Activated T-cell treated with anti-CD3 and anti-CD28 coated beads, Interleukin-2, amount 50 U/mL, for 4 hours (primary cell): ENCODE data around the gene TH. TPM values are rescaled to one million over a fixed set of nuclear protein-coding genes. Genes with fewer than 3 reads are reported as not detected.

Experiments used
- ATAC-seq, 2 donors: fragments of 200-7000 bp; cut with Tn5 transposase; one replicate each; pipeline ENCODE4 v1.10.0; 2021
- DNase-seq: peaks from one replicate; pipeline ENCODE4 v3.0.0-alpha.2; 2020
- H3K27me3 Mint-ChIP-seq: one replicate; pipeline ENCODE4 v1.8.0; 2021; ENCODE audit warnings: low read depth, mixed read lengths
- H3K36me3 Mint-ChIP-seq: one replicate; pipeline ENCODE4 v1.8.0; 2022; ENCODE audit warnings: mixed read lengths; ENCODE audit not compliant: insufficient read depth
- H3K4me1 Mint-ChIP-seq: one replicate; pipeline ENCODE4 v1.8.0; 2021; ENCODE audit warnings: low read depth, mixed read lengths
- H3K4me3 Mint-ChIP-seq: one replicate; pipeline ENCODE4 v1.8.0; 2021; ENCODE audit warnings: mild to moderate bottlenecking, moderate library complexity, mixed read lengths
- H3K9me3 Mint-ChIP-seq: one replicate; pipeline ENCODE4 v1.8.0; 2021; ENCODE audit warnings: mixed read lengths
- total RNA-seq, 3 donors: library from RNA; stranded (reverse); gene quantifications; one replicate each; pipeline ENCODE4 v1.2.1, GENCODE V29; 2021

TH gene
- total RNA-seq, 3 donors from 2014 or later = not detected

- Mint-ChIP-seq H3K9me3 (no peaks in the 10 kb centered on the region), H3K4me1 (peaks cover 4% of the 10 kb centered on the region), H3K27me3 (peaks cover 61% of the 10 kb centered on the region), H3K36me3 (no peaks in the 10 kb centered on the region), H3K4me3 (no peak overlapping the region)
- ATAC-seq = no peak
- no peak for DNase-seq
These were observed 35.9 kb downstream of the TH start for GRCh38 chr11:2135648-2136201.

DNA sequence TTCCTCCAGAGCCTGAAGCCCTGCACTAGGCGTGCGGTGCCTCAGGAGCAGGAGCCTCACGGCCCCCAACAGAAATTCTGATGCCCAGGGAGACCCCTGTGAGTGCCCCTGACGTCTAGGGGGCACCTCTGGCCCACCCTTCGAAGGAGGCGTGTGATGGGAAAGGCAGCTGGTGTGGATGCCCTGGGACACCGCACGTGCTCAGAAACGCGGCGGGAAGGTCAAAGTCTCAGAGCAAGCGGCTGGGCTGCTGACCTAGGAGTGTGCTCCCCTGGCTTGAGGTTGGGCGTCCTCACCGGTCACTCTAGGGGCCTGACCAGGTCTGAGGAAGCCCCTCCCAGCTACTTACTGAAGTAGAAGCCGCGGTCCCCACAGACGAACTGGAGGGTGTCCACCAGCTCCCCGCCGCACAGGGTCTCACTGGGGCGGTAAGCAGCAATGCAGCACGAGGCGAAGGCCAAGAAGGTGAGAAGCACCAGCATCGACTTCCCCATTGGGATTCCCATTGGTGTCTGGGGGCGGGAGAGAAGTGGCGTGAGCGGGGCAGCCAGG, 36.5 kb downstream of the TH start:
- H3K9me3 Mint-ChIP-seq = no peaks in the 10 kb centered on the region
- no peaks in the 10 kb centered on the region for H3K36me3 Mint-ChIP-seq
- H3K4me1 Mint-ChIP-seq = peaks cover 4% of the 10 kb centered on the region
- ATAC-seq = no peak
- no peak for DNase-seq
- peaks cover 61% of the 10 kb centered on the region for H3K27me3 Mint-ChIP-seq
- no peak overlapping the region for H3K4me3 Mint-ChIP-seq

DNA sequence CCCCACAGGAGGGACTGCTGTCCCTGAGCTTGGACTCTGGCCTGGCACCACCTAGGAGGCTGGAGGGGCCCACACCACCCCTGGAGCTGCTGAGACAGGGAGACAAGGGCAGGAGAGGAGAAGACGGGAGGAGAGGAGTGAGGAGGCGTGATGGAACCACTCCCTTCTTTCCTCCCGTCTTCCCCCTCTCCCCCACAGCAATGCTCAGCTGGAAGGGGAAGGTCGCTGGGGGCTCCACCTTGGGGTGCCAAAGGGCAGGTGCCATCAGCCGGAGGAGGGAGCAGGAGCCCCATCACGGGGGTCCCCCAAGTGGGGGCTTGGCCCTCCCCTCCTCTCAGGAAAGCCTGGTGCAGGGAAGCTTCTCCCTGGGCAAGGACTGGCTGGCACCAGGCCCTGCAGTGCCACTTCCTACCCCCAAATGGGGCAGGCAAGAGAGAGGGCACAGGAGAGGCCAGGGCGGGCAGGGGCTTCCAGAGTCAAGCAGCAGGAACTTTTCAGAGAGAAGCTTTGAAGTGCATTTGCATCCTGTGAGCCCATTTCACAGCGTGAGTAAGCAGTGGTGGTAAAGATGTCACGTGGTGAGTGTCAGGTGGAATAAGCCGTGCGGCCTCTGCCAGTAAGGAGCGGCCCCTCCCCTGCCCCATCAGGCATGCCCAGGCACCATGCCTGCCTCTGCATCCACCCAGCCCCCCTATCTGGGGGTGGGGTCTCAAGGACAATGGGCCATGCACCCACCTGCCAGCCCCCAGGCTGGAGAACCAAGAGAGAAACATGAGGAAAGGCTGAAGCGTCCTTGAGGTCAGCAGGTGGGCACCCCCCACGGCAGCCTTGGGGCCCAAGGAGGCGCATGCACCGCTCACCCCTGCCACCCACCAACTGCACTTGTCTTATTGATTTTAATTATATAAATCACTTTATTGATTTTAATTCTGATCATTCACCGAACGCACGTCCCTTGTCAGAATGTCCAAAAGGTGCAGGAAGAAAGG, 37.3 kb downstream of the TH start:
- DNase-seq (no peak), ATAC-seq (no peak)
- no peak overlapping the region for H3K4me3 Mint-ChIP-seq
- no peaks in the 10 kb centered on the region for H3K9me3 Mint-ChIP-seq
- H3K27me3 Mint-ChIP-seq = peaks cover 59% of the 10 kb centered on the region
- H3K36me3 Mint-ChIP-seq = no peaks in the 10 kb centered on the region
- peaks cover 2% of the 10 kb centered on the region for H3K4me1 Mint-ChIP-seq

DNA sequence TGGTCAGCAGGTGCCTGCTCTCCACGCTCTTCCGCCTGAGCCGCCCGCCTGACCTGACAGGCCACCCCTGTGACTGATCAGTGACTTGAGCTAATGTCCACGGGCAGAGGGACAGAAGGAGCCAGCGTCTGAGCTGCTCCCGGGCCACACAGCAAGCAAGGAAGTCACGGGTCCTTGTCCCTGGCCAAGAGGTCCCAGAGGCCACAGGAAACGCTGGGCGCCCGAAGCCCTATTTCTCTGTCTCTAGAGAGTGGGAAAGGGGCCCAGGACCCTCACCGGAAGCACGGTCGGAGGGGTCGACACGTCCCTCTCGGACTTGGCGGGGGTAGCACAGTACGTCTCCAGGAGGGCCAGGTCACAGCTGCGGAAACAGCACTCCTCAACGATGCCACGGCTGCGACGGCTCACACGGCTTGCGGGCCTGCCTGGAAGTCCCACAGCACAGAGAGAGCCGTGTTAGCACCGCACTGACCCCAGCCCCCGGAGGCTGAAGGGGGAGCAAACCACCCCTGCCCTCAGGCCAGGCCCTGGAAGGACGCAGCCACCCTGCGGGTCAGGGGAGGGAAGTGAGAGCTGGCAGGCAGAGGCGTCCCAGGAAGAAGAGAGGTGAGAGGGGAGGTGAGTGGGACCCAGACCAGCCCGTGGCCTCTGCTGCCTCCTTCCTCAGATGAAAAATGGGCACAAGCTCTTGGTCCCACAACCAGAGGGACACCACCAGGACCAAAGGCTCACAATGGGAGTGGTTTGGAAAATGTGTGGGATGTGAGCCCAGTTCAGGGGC, 38.2 kb downstream of the TH start:
- Mint-ChIP-seq H3K27me3 (peaks cover 62% of the 10 kb centered on the region), H3K4me3 (no peak overlapping the region), H3K4me1 (peaks cover 2% of the 10 kb centered on the region), H3K9me3 (no peaks in the 10 kb centered on the region), H3K36me3 (no peaks in the 10 kb centered on the region)
- ATAC-seq (no peak), DNase-seq (no peak)

DNA sequence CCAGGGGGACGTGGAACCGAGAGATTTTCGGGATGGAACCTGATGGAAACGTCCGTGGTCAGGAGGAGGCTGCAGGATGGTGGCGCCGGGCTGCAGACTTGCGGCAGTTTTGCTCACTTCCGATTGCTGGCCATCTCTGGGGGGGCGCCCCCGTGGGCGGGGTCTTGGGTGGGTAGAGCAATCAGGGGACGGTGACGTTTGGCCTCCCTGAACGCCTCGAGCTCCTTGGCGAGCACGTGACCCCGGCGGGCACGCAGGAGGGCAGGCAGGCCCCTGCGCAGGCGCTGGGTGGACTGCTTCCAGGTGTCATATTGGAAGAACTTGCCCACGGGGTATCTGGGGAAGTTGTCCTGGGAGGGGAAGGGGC, 38.8 kb downstream of the TH start:
- ATAC-seq = no peak
- Mint-ChIP-seq H3K27me3 (peaks cover 60% of the 10 kb centered on the region), H3K4me1 (no peaks in the 10 kb centered on the region), H3K9me3 (no peaks in the 10 kb centered on the region), H3K4me3 (no peak overlapping the region), H3K36me3 (no peaks in the 10 kb centered on the region)
- DNase-seq = no peak

DNA sequence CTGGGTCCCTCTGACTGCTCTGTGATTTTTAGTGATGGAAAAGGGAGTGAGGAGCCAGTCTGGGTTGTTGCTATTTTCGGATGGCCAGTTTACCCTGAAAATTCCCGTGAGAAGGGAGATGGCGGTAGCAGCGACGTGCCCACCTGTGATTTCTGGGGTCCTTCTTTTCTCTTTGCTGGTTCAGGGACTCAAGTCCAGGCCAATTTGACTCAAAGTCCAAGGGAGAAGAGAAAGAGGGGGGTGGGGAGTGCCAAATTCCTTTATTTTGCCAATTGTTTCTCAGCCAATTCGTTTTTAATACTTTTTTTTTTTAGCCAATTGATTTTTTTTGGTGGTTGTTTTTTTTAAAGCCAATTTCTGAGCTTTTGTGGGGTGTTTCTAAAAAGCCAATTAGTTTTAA, 39.4 kb downstream of the TH start:
- Mint-ChIP-seq H3K36me3 (no peaks in the 10 kb centered on the region), H3K9me3 (no peaks in the 10 kb centered on the region), H3K4me3 (no peak overlapping the region), H3K4me1 (no peaks in the 10 kb centered on the region), H3K27me3 (peaks cover 55% of the 10 kb centered on the region)
- no peak for DNase-seq
- ATAC-seq = no peak

- H3K4me1 Mint-ChIP-seq = no peaks in the 10 kb centered on the region
- no peak overlapping the region for H3K4me3 Mint-ChIP-seq
- no peaks in the 10 kb centered on the region for H3K36me3 Mint-ChIP-seq
- peaks cover 51% of the 10 kb centered on the region for H3K27me3 Mint-ChIP-seq
- DNase-seq = no peak
- no peak for ATAC-seq
- H3K9me3 Mint-ChIP-seq = no peaks in the 10 kb centered on the region
These were observed 40.0 kb downstream of the TH start for GRCh38 chr11:2131371-2132236.

DNA sequence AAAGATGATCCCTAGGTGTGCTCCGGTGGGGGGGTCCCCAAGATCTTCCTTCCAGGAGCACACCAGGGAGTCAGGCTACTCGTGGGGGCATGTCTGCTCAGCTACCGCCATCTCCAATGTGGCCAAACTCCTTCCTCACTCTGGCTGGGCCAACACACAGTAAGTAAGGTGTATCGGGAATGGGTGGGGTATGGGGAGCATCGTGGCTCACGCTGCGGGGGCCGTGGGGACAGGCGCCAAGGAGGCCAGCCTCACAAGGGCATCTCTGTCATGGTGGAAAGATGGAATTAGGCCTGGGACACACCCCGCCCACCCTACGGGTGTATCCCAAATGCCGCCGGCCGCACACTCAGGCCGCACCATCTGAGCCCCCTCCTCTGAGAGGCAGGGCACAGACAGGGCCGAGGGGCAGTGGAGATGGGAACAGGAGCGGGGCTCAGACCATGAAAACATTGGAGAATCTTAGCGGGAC, 40.7 kb downstream of the TH start:
- Mint-ChIP-seq H3K4me1 (no peaks in the 10 kb centered on the region), H3K4me3 (no peak overlapping the region), H3K27me3 (peaks cover 44% of the 10 kb centered on the region), H3K9me3 (no peaks in the 10 kb centered on the region), H3K36me3 (no peaks in the 10 kb centered on the region)
- DNase-seq (no peak), ATAC-seq (no peak)

DNA sequence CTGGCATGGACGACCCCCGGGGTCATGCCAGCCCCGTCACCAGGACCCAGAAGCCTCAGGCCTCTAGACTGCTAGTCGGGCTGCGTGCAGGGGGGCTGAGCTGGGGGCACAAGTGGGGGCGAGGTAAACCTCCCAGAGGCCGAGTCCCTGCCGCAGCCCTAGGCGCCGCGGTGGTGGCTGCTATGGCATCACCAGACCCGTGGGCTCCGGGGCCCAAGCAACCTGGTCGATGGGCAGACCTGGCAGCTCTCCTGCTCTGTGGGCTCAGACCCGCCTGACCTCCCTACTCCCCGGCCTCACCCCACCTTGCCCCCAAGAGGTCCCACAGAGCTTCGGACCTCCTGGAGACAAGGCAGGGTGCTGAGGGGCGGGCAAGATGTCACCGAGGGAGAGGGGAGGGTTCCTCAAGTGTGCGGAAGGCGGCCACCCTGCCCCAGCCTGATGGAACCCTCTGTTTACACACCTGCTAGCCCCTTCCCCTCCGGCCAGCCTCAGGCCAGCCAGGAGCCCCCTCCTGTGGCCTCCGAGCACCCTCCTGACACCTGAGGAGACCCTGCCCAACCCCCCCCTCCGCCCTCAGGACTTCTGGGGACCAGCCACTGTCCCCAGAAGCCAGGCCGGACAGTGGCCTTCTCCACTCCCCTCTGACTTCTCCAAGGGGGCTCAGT, 41.8 kb downstream of the TH start:
- Mint-ChIP-seq H3K4me3 (no peak overlapping the region), H3K9me3 (no peaks in the 10 kb centered on the region), H3K4me1 (no peaks in the 10 kb centered on the region), H3K27me3 (peaks cover 35% of the 10 kb centered on the region), H3K36me3 (no peaks in the 10 kb centered on the region)
- ATAC-seq (no peak), DNase-seq (no peak)

GRCh38 chr11:2129308-2129698, 42.3 kb downstream of the TH start:
- H3K9me3 Mint-ChIP-seq = no peaks in the 10 kb centered on the region
- no peaks in the 10 kb centered on the region for H3K4me1 Mint-ChIP-seq
- H3K36me3 Mint-ChIP-seq = no peaks in the 10 kb centered on the region
- peaks cover 30% of the 10 kb centered on the region for H3K27me3 Mint-ChIP-seq
- DNase-seq = no peak
- no peak overlapping the region for H3K4me3 Mint-ChIP-seq
- no peak for ATAC-seq

GRCh38 chr11:2128511-2129307, 42.9 kb downstream of the TH start:
- DNase-seq (no peak), ATAC-seq (peak in 1 of 2 donors; percentile 38)
- peaks cover 33% of the 10 kb centered on the region for H3K27me3 Mint-ChIP-seq
- no peaks in the 10 kb centered on the region for H3K4me1 Mint-ChIP-seq
- no peaks in the 10 kb centered on the region for H3K9me3 Mint-ChIP-seq
- no peak overlapping the region for H3K4me3 Mint-ChIP-seq
- H3K36me3 Mint-ChIP-seq = no peaks in the 10 kb centered on the region

- Mint-ChIP-seq H3K27me3 (peaks cover 29% of the 10 kb centered on the region), H3K4me3 (no peak overlapping the region), H3K36me3 (no peaks in the 10 kb centered on the region), H3K9me3 (no peaks in the 10 kb centered on the region), H3K4me1 (no peaks in the 10 kb centered on the region)
- DNase-seq (no peak), ATAC-seq (no peak)
These were observed 43.5 kb downstream of the TH start for GRCh38 chr11:2128130-2128510.
